A549 (cell line): ENCODE data around the gene SFI1. TPM values are rescaled to one million over a fixed set of nuclear protein-coding genes. Genes with fewer than 3 reads are reported as not detected.

ENCODE experiments used
- ATAC-seq, 2 experiments: fragments of 200-7000 bp in 1 of 2; fragments of >200 bp in 1 of 2; cut with Nextera tagmentation in 1 of 2; cut with Tn5 transposase in 1 of 2; 3 replicates each; pipeline versions ENCODE4 v1.8.0 to v1.9.1; 2018 to 2020; ENCODE audit warnings: mild to moderate bottlenecking in 1 of 2, moderate library complexity in 1 of 2
- CTCF ChIA-PET: fragments of 300-600 bp; sonication (Branson Sonifier 250); formaldehyde crosslinking; extraction: SDS; loops from one replicate; lab custom pipeline; 2021; ENCODE audit warnings: antibody characterized with exemption, inconsistent platforms; lab: Yijun Ruan, JAX
- POLR2A ChIA-PET: fragments of 350-600 bp; formaldehyde crosslinking; extraction: SDS; loops from one replicate; lab custom pipeline; 2021; ENCODE audit warnings: antibody characterized with exemption, inconsistent platforms; lab: Yijun Ruan, JAX
- DNase-seq, 2 experiments: peaks; one replicate each; pipeline versions ENCODE4 v3.0.0 to v3.0.0-alpha.2; 2011 to 2016; ENCODE audit warnings: low read depth in 1 of 2, low spot score in 1 of 2
- FAIRE-seq: peaks from 2 replicates; lab custom pipeline; 2011; peaks lifted over from hg19 to GRCh38; lab: Jason Lieb, UNC
- H3K27ac ChIP-seq, 2 experiments: fragments of >200 bp; sonication (Bioruptor Twin); formaldehyde crosslinking; 3 replicates each; pipeline ENCODE4 v1.5.1; 2016 to 2017
- H3K4me1 ChIP-seq: fragments of >200 bp; sonication (Bioruptor Twin); formaldehyde crosslinking; 3 replicates; pipeline ENCODE4 v1.6.1; 2016
- H3K4me2 ChIP-seq: fragments of >200 bp; sonication (Bioruptor Twin); formaldehyde crosslinking; 3 replicates; pipeline ENCODE4 v1.6.1; 2016
- H3K4me3 ChIP-seq: fragments of >200 bp; sonication (Bioruptor Twin); formaldehyde crosslinking; 3 replicates; pipeline ENCODE4 v1.5.1; 2016
- H3K9me3 ChIP-seq: fragments of >200 bp; sonication (Bioruptor Twin); formaldehyde crosslinking; 3 replicates; pipeline ENCODE4 v1.6.1; 2016
- CBX2 ChIP-seq: fragments of 200-600 bp; sonication (generic); IDR thresholded peaks from 2 replicates; pipeline ENCODE4 v1.6.1; 2016; ENCODE audit warnings: low read depth, mild to moderate bottlenecking, borderline replicate concordance
- CBX8 ChIP-seq: fragments of 200-600 bp; sonication (generic); IDR thresholded peaks from 2 replicates; pipeline ENCODE4 v1.6.1; 2016
- CEBPB ChIP-seq, 2 experiments: fragments of >200 bp in 1 of 2; sonication (Bioruptor Twin) in 1 of 2; formaldehyde crosslinking in 1 of 2; IDR thresholded peaks; 2 replicates each; pipeline ENCODE4 v1.6.1; 2012 to 2016
- CHD2 ChIP-seq: fragments of 150-350 bp; IDR thresholded peaks from 2 replicates; pipeline ENCODE4 v1.6.1; 2014; ENCODE audit warnings: low read length; ENCODE audit not compliant: partially characterized antibody
- CHD4 ChIP-seq: fragments of 200-600 bp; sonication (generic); IDR thresholded peaks from 2 replicates; pipeline ENCODE4 v1.6.1; 2016; ENCODE audit warnings: antibody characterized with exemption, mild to moderate bottlenecking, borderline replicate concordance
- FOSB ChIP-seq: fragments of 250-450 bp; sonication (Bioruptor Pico); IDR thresholded peaks from 2 replicates; pipeline ENCODE4 v1.5.0; 2020; ENCODE audit warnings: mild to moderate bottlenecking, moderate library complexity
- FOSL2 ChIP-seq, 2 experiments: fragments of 450-650 bp in 1 of 2; fragments of >200 bp in 1 of 2; sonication (Bioruptor Twin) in 1 of 2; formaldehyde crosslinking; IDR thresholded peaks; 2 replicates each; pipeline versions ENCODE4 v1.5.0 to v1.6.1; 2016 to 2020; ENCODE audit warnings: mild to moderate bottlenecking in 1 of 2, moderate library complexity in 1 of 2
- FOXS1 ChIP-seq: fragments of 250-450 bp; sonication (Bioruptor Pico); IDR thresholded peaks from 2 replicates; pipeline ENCODE4 v1.5.0; 2020; ENCODE audit warnings: mild to moderate bottlenecking, moderate library complexity
- GATA3 ChIP-seq: IDR thresholded peaks from 2 replicates; pipeline ENCODE4 v1.6.1; 2012; ENCODE audit warnings: borderline replicate concordance
- HEYL ChIP-seq: fragments of 250-450 bp; sonication (Bioruptor Pico); IDR thresholded peaks from 2 replicates; pipeline ENCODE4 v1.8.0; 2021; ENCODE audit warnings: mild to moderate bottlenecking, moderate library complexity
- HOXA7 ChIP-seq: fragments of 250-450 bp; sonication (Bioruptor Pico); IDR thresholded peaks from 2 replicates; pipeline ENCODE4 v1.5.0; 2020; ENCODE audit warnings: mild to moderate bottlenecking, moderate library complexity
- JUN ChIP-seq, 2 experiments: fragments of >200 bp; sonication (Bioruptor Twin); formaldehyde crosslinking; IDR thresholded peaks; 2 replicates in 1 of 2; 3 replicates in 1 of 2; pipeline ENCODE4 v1.6.1; 2016 to 2017
- KDM1A ChIP-seq: fragments of 200-600 bp; sonication (generic); IDR thresholded peaks from 2 replicates; pipeline ENCODE4 v1.6.1; 2016; ENCODE audit warnings: low read depth, mild to moderate bottlenecking
- NPAS2 ChIP-seq: fragments of 250-450 bp; sonication (Bioruptor Pico); IDR thresholded peaks from 2 replicates; pipeline ENCODE4 v1.8.0; 2022; ENCODE audit warnings: mild to moderate bottlenecking, moderate library complexity, borderline replicate concordance
- NR3C1 ChIP-seq: fragments of >200 bp; sonication (Bioruptor Twin); formaldehyde crosslinking; IDR thresholded peaks from 3 replicates; pipeline ENCODE4 v1.6.1; 2017
- RCOR1 ChIP-seq: fragments of 150-350 bp; IDR thresholded peaks from 2 replicates; pipeline ENCODE4 v1.6.1; 2014; ENCODE audit warnings: antibody characterized with exemption, low read length, low read depth
- SMC3 ChIP-seq: fragments of >200 bp; sonication (Bioruptor Twin); formaldehyde crosslinking; IDR thresholded peaks from 3 replicates; pipeline ENCODE4 v1.6.1; 2018; ENCODE audit warnings: inconsistent platforms
- TP53 ChIP-seq: fragments of 250-450 bp; sonication (Bioruptor Pico); IDR thresholded peaks from 2 replicates; pipeline ENCODE4 v1.5.0; 2021; ENCODE audit warnings: mild to moderate bottlenecking, moderate library complexity
- ZNF302 ChIP-seq: fragments of 250-450 bp; sonication (Bioruptor Pico); IDR thresholded peaks from 2 replicates; pipeline ENCODE4 v1.9.0; 2021; ENCODE audit warnings: inconsistent platforms, mild to moderate bottlenecking, moderate library complexity
- WGBS: methylation state at CpG from one replicate; pipeline ENCODE4 v1.1.6; 2017; ENCODE audit errors: missing lambda C conversion rate; 5-methylcytosine and 5-hydroxymethylcytosine counted together
- polyA plus RNA-seq, 4 experiments: library from polyadenylated mRNA; depleted of rRNA in 3 of 4; stranded (reverse); fragments of >200 nt; fragmentation: RNase III in 1 of 4; extraction: RNeasy Plus Mini Kit Qiagen cat#74134 plus additional on column Dnase treatment in 1 of 4; gene quantifications; 2 replicates in 3 of 4; 3 replicates in 1 of 4; pipeline ENCODE4 v1.2.3, GENCODE V29; 2011 to 2017
- TF ChIP-seq, protein P1 (sequence below): fragments of >200 bp; sonication (Bioruptor Twin); formaldehyde crosslinking; IDR thresholded peaks from 2 replicates; pipeline ENCODE4 v1.6.1; 2016
- TF ChIP-seq, protein P2 (sequence below): IDR thresholded peaks from 2 replicates; pipeline ENCODE4 v1.6.1; 2012
- TF ChIP-seq, protein P3 (sequence below): fragments of 200-600 bp; sonication (generic); IDR thresholded peaks from 2 replicates; pipeline ENCODE4 v1.6.1; 2016; ENCODE audit warnings: antibody characterized with exemption, mild to moderate bottlenecking, moderate library complexity
- TF ChIP-seq, protein P4 (sequence below): fragments of 450-650 bp; IDR thresholded peaks from 2 replicates; pipeline ENCODE4 v1.6.1; 2014; ENCODE audit warnings: antibody characterized with exemption

SFI1 gene
- polyA plus RNA-seq, 2 of the 4 experiments (the other 2 are of a cell fraction): 6.8 to 17.9 TPM

DNA sequence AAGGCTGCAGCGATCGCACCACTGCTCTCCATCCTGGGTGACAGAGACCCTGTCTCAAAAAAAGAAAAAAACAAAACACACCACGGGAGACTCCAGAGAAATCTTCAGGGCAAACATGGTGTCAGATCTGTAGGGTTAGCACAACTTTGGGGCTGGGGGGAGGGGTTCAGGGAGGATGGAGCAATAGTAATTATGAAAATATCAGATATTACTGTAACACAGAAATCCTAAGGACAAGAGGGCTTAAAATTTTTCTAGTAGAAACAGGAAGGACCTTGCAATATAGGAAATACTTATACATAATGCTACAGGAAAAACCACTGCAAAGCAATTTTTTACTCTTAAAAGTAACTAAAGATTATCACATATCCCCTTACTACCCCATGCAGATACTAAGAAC, 20.5 kb upstream of the SFI1 start:
- TF ChIP-seq HEYL (no peak), CHD2 (no peak), HOXA7 (CRISPR knock-in tag) (no peak), CEBPB (IDR thresholded peaks at IDR 0.05) (no peak), NPAS2 (no peak), RCOR1 (no peak), JUN (IDR thresholded peaks at IDR 0.05) (no peak), CBX8 (no peak), TP53 (CRISPR knock-in tag) (no peak)
- TF ChIP-seq, protein P1, sequence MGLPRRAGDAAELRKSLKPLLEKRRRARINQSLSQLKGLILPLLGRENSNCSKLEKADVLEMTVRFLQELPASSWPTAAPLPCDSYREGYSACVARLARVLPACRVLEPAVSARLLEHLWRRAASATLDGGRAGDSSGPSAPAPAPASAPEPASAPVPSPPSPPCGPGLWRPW: no peak
- 85% methylated on average over 3 of the region's 3 CpGs for WGBS
- Histone ChIP-seq H3K4me3 (no peak overlapping the region), H3K27ac (no peak overlapping the region), H3K4me1 (no peaks in the 10 kb centered on the region), H3K9me3 (no peaks in the 10 kb centered on the region), H3K4me2 (no peak overlapping the region)
- ChIA-PET CTCF (interaction anchor here (1.0 kb wide), 1 partner anchor 51 kb away, joined by 3 read pairs; no protein-coding TSS in a partner anchor), POLR2A (no interaction called here)
- ATAC-seq (no peak), DNase-seq (no peak), FAIRE-seq (no peak)

DNA sequence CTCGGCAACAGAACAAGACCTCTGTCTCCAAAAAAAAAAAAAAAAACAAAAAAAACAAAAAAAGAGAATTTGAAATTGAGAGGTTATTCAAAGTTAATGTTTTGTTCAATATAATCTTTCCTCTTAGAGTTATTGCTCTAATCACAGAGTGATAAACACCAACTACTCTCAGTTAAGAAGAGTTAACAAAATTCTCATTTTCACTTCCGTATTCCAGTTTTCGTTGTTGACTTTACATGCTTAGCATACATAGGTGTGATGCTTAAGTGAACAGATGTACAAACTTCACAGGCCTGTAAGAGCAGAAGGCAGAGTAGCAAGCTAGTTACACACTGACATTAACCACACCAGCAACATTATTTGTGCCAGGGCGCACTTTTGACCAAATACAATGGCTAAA, 19.0 kb upstream of the SFI1 start:
- Histone ChIP-seq H3K4me3 (no peak overlapping the region), H3K9me3 (no peaks in the 10 kb centered on the region), H3K27ac (no peak overlapping the region), H3K4me1 (no peaks in the 10 kb centered on the region), H3K4me2 (no peak overlapping the region)
- ChIA-PET CTCF (interaction anchor here (0.6 kb wide), 1 partner anchor 135 kb away, joined by 4 read pairs; no protein-coding TSS in a partner anchor), POLR2A (no interaction called here)
- TF ChIP-seq ZNF302 (CRISPR knock-in tag) (no peak), FOSL2 (IDR thresholded peaks at IDR 0.05) (no peak), FOSL2 (CRISPR knock-in tag; IDR thresholded peaks at IDR 0.05) (no peak), SMC3 (no peak), CHD2 (no peak), KDM1A (no peak), CBX2 (no peak), FOXS1 (no peak), GATA3 (no peak), NR3C1 (no peak), CHD4 (no peak), FOSB (CRISPR knock-in tag) (no peak), RCOR1 (no peak)
- TF ChIP-seq, protein P2, sequence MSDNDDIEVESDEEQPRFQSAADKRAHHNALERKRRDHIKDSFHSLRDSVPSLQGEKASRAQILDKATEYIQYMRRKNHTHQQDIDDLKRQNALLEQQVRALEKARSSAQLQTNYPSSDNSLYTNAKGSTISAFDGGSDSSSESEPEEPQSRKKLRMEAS: no peak
- TF ChIP-seq, protein P3, sequence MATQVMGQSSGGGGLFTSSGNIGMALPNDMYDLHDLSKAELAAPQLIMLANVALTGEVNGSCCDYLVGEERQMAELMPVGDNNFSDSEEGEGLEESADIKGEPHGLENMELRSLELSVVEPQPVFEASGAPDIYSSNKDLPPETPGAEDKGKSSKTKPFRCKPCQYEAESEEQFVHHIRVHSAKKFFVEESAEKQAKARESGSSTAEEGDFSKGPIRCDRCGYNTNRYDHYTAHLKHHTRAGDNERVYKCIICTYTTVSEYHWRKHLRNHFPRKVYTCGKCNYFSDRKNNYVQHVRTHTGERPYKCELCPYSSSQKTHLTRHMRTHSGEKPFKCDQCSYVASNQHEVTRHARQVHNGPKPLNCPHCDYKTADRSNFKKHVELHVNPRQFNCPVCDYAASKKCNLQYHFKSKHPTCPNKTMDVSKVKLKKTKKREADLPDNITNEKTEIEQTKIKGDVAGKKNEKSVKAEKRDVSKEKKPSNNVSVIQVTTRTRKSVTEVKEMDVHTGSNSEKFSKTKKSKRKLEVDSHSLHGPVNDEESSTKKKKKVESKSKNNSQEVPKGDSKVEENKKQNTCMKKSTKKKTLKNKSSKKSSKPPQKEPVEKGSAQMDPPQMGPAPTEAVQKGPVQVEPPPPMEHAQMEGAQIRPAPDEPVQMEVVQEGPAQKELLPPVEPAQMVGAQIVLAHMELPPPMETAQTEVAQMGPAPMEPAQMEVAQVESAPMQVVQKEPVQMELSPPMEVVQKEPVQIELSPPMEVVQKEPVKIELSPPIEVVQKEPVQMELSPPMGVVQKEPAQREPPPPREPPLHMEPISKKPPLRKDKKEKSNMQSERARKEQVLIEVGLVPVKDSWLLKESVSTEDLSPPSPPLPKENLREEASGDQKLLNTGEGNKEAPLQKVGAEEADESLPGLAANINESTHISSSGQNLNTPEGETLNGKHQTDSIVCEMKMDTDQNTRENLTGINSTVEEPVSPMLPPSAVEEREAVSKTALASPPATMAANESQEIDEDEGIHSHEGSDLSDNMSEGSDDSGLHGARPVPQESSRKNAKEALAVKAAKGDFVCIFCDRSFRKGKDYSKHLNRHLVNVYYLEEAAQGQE: no peak
- TF ChIP-seq, protein P4, sequence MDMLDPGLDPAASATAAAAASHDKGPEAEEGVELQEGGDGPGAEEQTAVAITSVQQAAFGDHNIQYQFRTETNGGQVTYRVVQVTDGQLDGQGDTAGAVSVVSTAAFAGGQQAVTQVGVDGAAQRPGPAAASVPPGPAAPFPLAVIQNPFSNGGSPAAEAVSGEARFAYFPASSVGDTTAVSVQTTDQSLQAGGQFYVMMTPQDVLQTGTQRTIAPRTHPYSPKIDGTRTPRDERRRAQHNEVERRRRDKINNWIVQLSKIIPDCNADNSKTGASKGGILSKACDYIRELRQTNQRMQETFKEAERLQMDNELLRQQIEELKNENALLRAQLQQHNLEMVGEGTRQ: no peak
- DNase-seq (no peak), ATAC-seq (no peak), FAIRE-seq (no peak)
- 97% methylated on average over 4 of the region's 4 CpGs for WGBS
